Keratinocyte (primary cell): ENCODE data around the gene CALML6. TPM values are rescaled to one million over a fixed set of nuclear protein-coding genes. Genes with fewer than 3 reads are reported as not detected.

ENCODE experiments used
- DNase-seq: peaks from one replicate; pipeline ENCODE4 v3.0.0-alpha.2; 2011; ENCODE audit warnings: low read depth, missing footprints, low spot score
- FAIRE-seq: peaks from 2 replicates; lab custom pipeline; 2011; peaks lifted over from hg19 to GRCh38; lab: Jason Lieb, UNC
- H2AFZ ChIP-seq: 2 replicates; pipeline ENCODE4 v1.6.0; 2012; ENCODE audit warnings: low read length, control low read depth, inconsistent platforms; ENCODE audit not compliant: control insufficient read depth
- H3K27ac ChIP-seq: 2 replicates; pipeline ENCODE4 v1.5.1; 2011; ENCODE audit warnings: low read length; ENCODE audit not compliant: control insufficient read depth, insufficient read depth
- H3K27me3 ChIP-seq: 3 replicates; pipeline ENCODE4 v1.6.0; 2011; ENCODE audit warnings: low read length; ENCODE audit not compliant: control insufficient read depth, insufficient read depth; ENCODE audit errors: extremely low read depth
- H3K36me3 ChIP-seq, 2 experiments: 2 replicates in 1 of 2; 3 replicates in 1 of 2; pipeline ENCODE4 v1.5.1; 2011; ENCODE audit warnings: low read length in 2 of 2, mild to moderate bottlenecking in 1 of 2; ENCODE audit not compliant: control insufficient read depth in 2 of 2, insufficient read depth in 2 of 2; ENCODE audit errors: extremely low read depth in 1 of 2
- H3K4me1 ChIP-seq: 3 replicates; pipeline ENCODE4 v1.5.1; 2011; ENCODE audit warnings: low read length; ENCODE audit not compliant: control insufficient read depth, insufficient read depth; ENCODE audit errors: extremely low read depth
- H3K4me2 ChIP-seq: 3 replicates; pipeline ENCODE4 v1.6.0; 2011; ENCODE audit warnings: low read depth, low read length; ENCODE audit not compliant: control insufficient read depth, insufficient read depth; ENCODE audit errors: extremely low read depth
- H3K4me3 ChIP-seq, 3 experiments: fragments of 200-600 bp in 1 of 3; sonication (generic) in 1 of 3; 2 replicates in 2 of 3; 3 replicates in 1 of 3; pipeline ENCODE4 v1.5.1; 2011 to 2016; ENCODE audit warnings: low read length in 3 of 3, mild to moderate bottlenecking in 3 of 3, control low read depth in 2 of 3, inconsistent platforms in 1 of 3, low read depth in 1 of 3, mixed read lengths in 1 of 3, mixed run types in 1 of 3, moderate library complexity in 1 of 3; ENCODE audit not compliant: control insufficient read depth in 2 of 3, insufficient read depth in 2 of 3; ENCODE audit errors: extremely low read depth in 1 of 3
- H3K79me2 ChIP-seq: 2 replicates; pipeline ENCODE4 v1.6.0; 2012; ENCODE audit warnings: low read length; ENCODE audit not compliant: control insufficient read depth, insufficient read depth
- H3K9ac ChIP-seq: 3 replicates; pipeline ENCODE4 v1.6.0; 2011; ENCODE audit warnings: low read length; ENCODE audit not compliant: control insufficient read depth, insufficient read depth; ENCODE audit errors: extremely low read depth
- H3K9me1 ChIP-seq: 3 replicates; pipeline ENCODE4 v1.6.0; 2011; ENCODE audit warnings: low read length; ENCODE audit not compliant: control insufficient read depth, insufficient read depth; ENCODE audit errors: extremely low read depth
- H3K9me3 ChIP-seq: 2 replicates; pipeline ENCODE4 v1.5.1; 2012; ENCODE audit warnings: low read depth, low read length; ENCODE audit not compliant: control insufficient read depth
- H4K20me1 ChIP-seq: 3 replicates; pipeline ENCODE4 v1.6.0; 2011; ENCODE audit warnings: low read length; ENCODE audit not compliant: control insufficient read depth, insufficient read depth; ENCODE audit errors: extremely low read depth
- EZH2 ChIP-seq: IDR thresholded peaks from one replicate; pipeline ENCODE4 v1.6.1; 2012; ENCODE audit warnings: inconsistent platforms, mild to moderate bottlenecking, low read length, moderate library complexity
- dilution Hi-C: fragments of 300-500 bp; cut with MboI; formaldehyde crosslinking; loops from one replicate; pipeline ENCODE4 v1.7.0; 2020; ENCODE audit warnings: low sequenced_read_pairs; ENCODE audit not compliant: extremely low pct_ligation_motif_present
- polyA plus RNA-seq, 5 experiments: library from polyadenylated mRNA; depleted of rRNA in 3 of 5; stranded (reverse) in 3 of 5; stranded (forward) in 1 of 5; unstranded in 1 of 5; fragments of >200 nt; gene quantifications; 1 replicate in 1 of 5; 2 replicates in 3 of 5; 3 replicates in 1 of 5; pipeline versions ENCODE4 v1.2.1 to v1.2.3, GENCODE V29; 2011 to 2012; ENCODE audit warnings: missing spikeins in 2 of 5, low read depth in 1 of 5, low replicate concordance in 1 of 5
- TF ChIP-seq, protein P1 (sequence below), 3 experiments: IDR thresholded peaks in 1 of 3; conservative IDR thresholded peaks in 1 of 3; optimal IDR thresholded peaks in 1 of 3; 2 replicates in 2 of 3; 3 replicates in 1 of 3; pipeline versions ENCODE3 to v1.5.1; 2011; ENCODE audit warnings: low read length in 3 of 3, mild to moderate bottlenecking in 3 of 3, moderate library complexity in 2 of 3, control low read depth in 1 of 3, inconsistent platforms in 1 of 3; ENCODE audit not compliant: insufficient read depth in 2 of 3; ENCODE audit errors: extremely low read depth in 1 of 3

The CALML6 gene
- polyA plus RNA-seq, 1 donor (not counting 4 experiments of a cell fraction or from before 2014, with no cell fraction given) = 0.08 TPM

DNA sequence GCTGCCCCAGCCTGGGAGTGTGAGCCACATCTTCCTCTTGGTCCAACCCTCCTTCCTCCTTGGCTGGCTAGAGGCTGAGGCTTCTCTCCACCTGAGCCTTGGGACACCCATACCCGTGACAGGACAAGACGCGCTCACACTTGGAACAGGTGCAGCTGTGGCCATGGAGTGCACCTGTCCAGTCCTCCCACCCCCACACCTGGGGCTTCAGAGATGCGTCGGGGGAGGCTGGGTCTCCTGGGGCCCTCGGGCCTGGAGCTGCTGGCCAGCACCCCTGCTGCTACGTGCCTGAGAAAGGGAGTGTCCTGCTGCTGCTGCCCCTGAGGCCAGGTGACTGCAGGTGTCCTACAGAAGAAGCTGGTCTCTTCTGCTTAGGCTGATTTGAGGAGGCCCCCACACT lies 41.0 kb downstream of the CALML6 start:
- dilution Hi-C loops = no loop called here
- Histone ChIP-seq H3K36me3 (no peaks in the 10 kb centered on the region), H3K9me1 (no peaks in the 10 kb centered on the region), H3K4me3 (no peak overlapping the region), H3K9ac (no peak overlapping the region), H3K4me2 (no peak overlapping the region), H4K20me1 (no peaks in the 10 kb centered on the region), H3K79me2 (no peaks in the 10 kb centered on the region), H3K27ac (no peak overlapping the region), H3K9me3 (no peaks in the 10 kb centered on the region), H2AFZ (no peak overlapping the region), H3K4me1 (peaks cover 6% of the 10 kb centered on the region), H3K27me3 (peaks cover 10% of the 10 kb centered on the region)
- FAIRE-seq (no peak), DNase-seq (no peak)
- TF ChIP-seq EZH2 = no peak
- TF ChIP-seq, protein P1, sequence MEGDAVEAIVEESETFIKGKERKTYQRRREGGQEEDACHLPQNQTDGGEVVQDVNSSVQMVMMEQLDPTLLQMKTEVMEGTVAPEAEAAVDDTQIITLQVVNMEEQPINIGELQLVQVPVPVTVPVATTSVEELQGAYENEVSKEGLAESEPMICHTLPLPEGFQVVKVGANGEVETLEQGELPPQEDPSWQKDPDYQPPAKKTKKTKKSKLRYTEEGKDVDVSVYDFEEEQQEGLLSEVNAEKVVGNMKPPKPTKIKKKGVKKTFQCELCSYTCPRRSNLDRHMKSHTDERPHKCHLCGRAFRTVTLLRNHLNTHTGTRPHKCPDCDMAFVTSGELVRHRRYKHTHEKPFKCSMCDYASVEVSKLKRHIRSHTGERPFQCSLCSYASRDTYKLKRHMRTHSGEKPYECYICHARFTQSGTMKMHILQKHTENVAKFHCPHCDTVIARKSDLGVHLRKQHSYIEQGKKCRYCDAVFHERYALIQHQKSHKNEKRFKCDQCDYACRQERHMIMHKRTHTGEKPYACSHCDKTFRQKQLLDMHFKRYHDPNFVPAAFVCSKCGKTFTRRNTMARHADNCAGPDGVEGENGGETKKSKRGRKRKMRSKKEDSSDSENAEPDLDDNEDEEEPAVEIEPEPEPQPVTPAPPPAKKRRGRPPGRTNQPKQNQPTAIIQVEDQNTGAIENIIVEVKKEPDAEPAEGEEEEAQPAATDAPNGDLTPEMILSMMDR (optimal IDR thresholded peaks at IDR 0.05 in 1 of 3, IDR thresholded peaks at IDR 0.05 in 1 of 3, conservative IDR thresholded peaks at IDR 0.05 in 1 of 3; ENCODE audit: extremely low read depth in 1 of 3, insufficient read depth in 2 of 3, low read length in 3 of 3) = no peak

DNA sequence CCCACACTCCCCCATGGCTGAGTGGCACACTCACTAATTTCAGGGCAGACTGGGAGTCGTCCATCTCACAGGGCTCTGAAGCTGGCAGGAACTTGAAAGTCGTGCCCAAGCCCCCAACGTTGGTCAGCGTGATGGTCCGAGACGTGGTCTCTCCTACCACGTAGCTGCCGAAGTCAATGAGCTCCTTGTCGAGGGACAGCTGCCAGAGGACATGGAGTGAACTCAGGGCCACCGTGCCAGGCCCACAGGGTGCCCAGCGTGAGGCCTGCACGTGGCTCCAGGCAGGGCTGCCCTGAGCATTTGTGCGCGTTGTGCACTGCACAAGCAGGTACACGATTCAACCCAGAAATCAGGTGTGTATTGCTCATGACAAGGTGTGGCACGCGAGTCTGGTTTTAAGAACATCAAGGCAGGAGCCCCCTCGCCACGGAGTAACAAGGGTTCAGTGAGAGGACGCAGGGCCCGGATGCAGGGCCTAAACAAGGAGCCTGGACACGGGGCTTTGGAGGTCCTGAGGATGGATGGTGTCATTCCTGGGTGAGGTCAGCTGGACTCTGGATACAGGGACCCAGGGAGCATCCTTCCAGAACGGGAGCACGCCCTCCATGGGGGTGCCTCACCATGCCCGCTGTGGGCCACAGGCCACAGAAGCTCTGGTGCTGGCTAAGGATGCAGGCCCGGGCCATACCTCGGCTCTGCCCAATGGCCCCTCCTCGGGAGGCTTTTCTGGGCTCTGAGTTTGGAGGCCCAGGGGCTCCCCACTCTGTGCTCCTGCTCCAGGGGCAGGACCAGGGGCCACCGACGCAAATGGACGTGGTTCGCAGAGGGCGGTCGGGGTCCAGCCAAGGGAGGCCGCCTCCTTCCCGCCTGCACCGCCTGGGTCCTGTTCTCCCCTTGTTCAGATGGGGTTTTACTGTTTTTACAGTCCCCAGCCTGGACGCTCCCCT lies 41.8 kb downstream of the CALML6 start:
- Histone ChIP-seq H3K27ac (no peak overlapping the region), H3K4me3 (no peak overlapping the region), H3K9ac (no peak overlapping the region), H3K27me3 (peaks cover 13% of the 10 kb centered on the region), H3K9me3 (no peaks in the 10 kb centered on the region), H4K20me1 (no peaks in the 10 kb centered on the region), H3K36me3 (no peaks in the 10 kb centered on the region), H2AFZ (no peak overlapping the region), H3K4me2 (no peak overlapping the region), H3K79me2 (no peaks in the 10 kb centered on the region), H3K4me1 (peaks cover 6% of the 10 kb centered on the region), H3K9me1 (no peaks in the 10 kb centered on the region)
- FAIRE-seq (no peak), DNase-seq (no peak)
- TF ChIP-seq EZH2 = no peak
- TF ChIP-seq, protein P1 (optimal IDR thresholded peaks at IDR 0.05 in 1 of 3, IDR thresholded peaks at IDR 0.05 in 1 of 3, conservative IDR thresholded peaks at IDR 0.05 in 1 of 3; ENCODE audit: extremely low read depth in 1 of 3, insufficient read depth in 2 of 3, low read length in 3 of 3) = no peak
- dilution Hi-C loops = no loop called here
